Tibial nerve (tissue), 4 donors: Measurements from ENCODE around the gene PTPRD. TPM values are rescaled to one million over a fixed set of nuclear protein-coding genes. Genes with fewer than 3 reads are reported as not detected.

Experiments
- DNase-seq, 2 donors: peaks; one replicate each; pipeline ENCODE4 v3.0.0-alpha.2; 2019; ENCODE audit warnings: low spot score in 2 of 2
- H3K27ac ChIP-seq, 4 donors: fragments of 200-600 bp; sonication (generic) in 3 of 4; one replicate each; pipeline ENCODE4 v1.5.1; 2017 to 2019; ENCODE audit warnings: mild to moderate bottlenecking in 1 of 4
- H3K27me3 ChIP-seq, 2 donors: fragments of 200-600 bp; sonication (generic) in 1 of 2; one replicate each; pipeline versions ENCODE4 v1.5.1 to v1.6.0; 2017 to 2019
- H3K36me3 ChIP-seq, 3 donors: fragments of 200-600 bp; sonication (generic); one replicate each; pipeline ENCODE4 v1.5.1; 2018 to 2019
- H3K4me1 ChIP-seq, 4 donors: fragments of 200-600 bp; sonication (generic) in 3 of 4; one replicate each; pipeline ENCODE4 v1.5.1; 2017 to 2019
- H3K4me3 ChIP-seq, 4 donors: fragments of 200-600 bp; sonication (generic) in 3 of 4; one replicate each; pipeline ENCODE4 v1.5.1; 2017 to 2019; ENCODE audit warnings: mild to moderate bottlenecking in 1 of 4, moderate library complexity in 1 of 4
- H3K9me3 ChIP-seq, 4 donors: fragments of 200-600 bp; sonication (generic) in 3 of 4; one replicate each; pipeline ENCODE4 v1.5.1; 2017 to 2019
- CTCF ChIP-seq, 5 experiments: fragments of 200-600 bp in 3 of 5; fragments of 450-650 bp in 2 of 5; sonication (generic) in 3 of 5; IDR thresholded peaks; one replicate each; pipeline ENCODE4 v1.5.1; 2016 to 2019; ENCODE audit warnings: antibody characterized with exemption in 5 of 5, mild to moderate bottlenecking in 3 of 5, moderate library complexity in 2 of 5
- EP300 ChIP-seq, 2 donors: sonication (generic); formaldehyde crosslinking; IDR thresholded peaks; one replicate each; pipeline ENCODE4 v1.6.1; 2017; ENCODE audit warnings: antibody characterized with exemption in 2 of 2, mild to moderate bottlenecking in 1 of 2
- POLR2A ChIP-seq, 2 donors: fragments of 450-650 bp; IDR thresholded peaks; one replicate each; pipeline ENCODE4 v1.6.1; 2017; ENCODE audit warnings: antibody characterized with exemption in 2 of 2, mild to moderate bottlenecking in 2 of 2, moderate library complexity in 2 of 2
- WGBS, 2 donors: methylation state at CpG; one replicate each; pipeline ENCODE4 v1.1.5; 2018; 5-methylcytosine and 5-hydroxymethylcytosine counted together
- total RNA-seq, 4 donors: library from RNA; depleted of rRNA; stranded (reverse); fragments of >200 nt; gene quantifications; one replicate each; pipeline ENCODE4 v1.1.0, GENCODE V29; 2016

PTPRD gene
- total RNA-seq, 4 donors from 2014 or later, result 1.7 to 13.2 (median 5.1) TPM

- no peak for DNase-seq
- no peak overlapping the region for H3K4me3 ChIP-seq
- H3K27ac ChIP-seq, result no peak overlapping the region
- WGBS, 2 donors, result 49 to 62% methylated on average over 4 of the region's 4 CpGs
- H3K4me1 ChIP-seq, result no peaks in the 10 kb centered on the region
- no peaks in the 10 kb centered on the region for H3K9me3 ChIP-seq
- H3K36me3 ChIP-seq, result no peaks in the 10 kb centered on the region
- H3K27me3 ChIP-seq, result no peaks in the 10 kb centered on the region
- TF ChIP-seq EP300 (IDR thresholded peaks at IDR 0.05) (no peak), POLR2A (IDR thresholded peaks at IDR 0.05) (no peak), CTCF (IDR thresholded peaks at IDR 0.05) (no peak)
Observed at GRCh38 chr9:8337834-8338766, 2274.7 kb downstream of the PTPRD start.

- no peaks in the 10 kb centered on the region for H3K4me1 ChIP-seq
- H3K9me3 ChIP-seq, result no peaks in the 10 kb centered on the region
- TF ChIP-seq POLR2A (IDR thresholded peaks at IDR 0.05) (no peak), CTCF (IDR thresholded peaks at IDR 0.05) (no peak), EP300 (IDR thresholded peaks at IDR 0.05) (no peak)
- H3K4me3 ChIP-seq, result no peak overlapping the region
- H3K36me3 ChIP-seq, result no peaks in the 10 kb centered on the region
- H3K27ac ChIP-seq, result no peak overlapping the region
- no peaks in the 10 kb centered on the region for H3K27me3 ChIP-seq
- no peak for DNase-seq
- 83 to 93% methylated on average over 2 of the region's 2 CpGs for WGBS, 2 donors
Observed at GRCh38 chr9:8332871-8333270, 2279.9 kb downstream of the PTPRD start.

GRCh38 chr9:8332331-8332650 is 2280.5 kb downstream of the PTPRD start:
- WGBS, 2 donors, result 71 to 78% methylated on average over 2 of the region's 2 CpGs
- H3K27ac ChIP-seq, result no peak overlapping the region

GRCh38 chr9:8331507-8332330 is 2281.1 kb downstream of the PTPRD start:
- H3K4me3 ChIP-seq, result no peak overlapping the region
- H3K4me1 ChIP-seq, result no peaks in the 10 kb centered on the region
- no peaks in the 10 kb centered on the region for H3K36me3 ChIP-seq
- H3K27ac ChIP-seq, result no peak overlapping the region
- TF ChIP-seq EP300 (IDR thresholded peaks at IDR 0.05) (no peak), CTCF (IDR thresholded peaks at IDR 0.05) (no peak), POLR2A (IDR thresholded peaks at IDR 0.05) (no peak)
- no peak for DNase-seq
- H3K27me3 ChIP-seq, result no peaks in the 10 kb centered on the region
- no peaks in the 10 kb centered on the region for H3K9me3 ChIP-seq
- 84 to 85% methylated on average over 15 of the region's 15 CpGs for WGBS, 2 donors

More at GRCh38 chr9:8332331-8332650, 2280.5 kb downstream of the PTPRD start:
- Histone ChIP-seq H3K27me3 (no peaks in the 10 kb centered on the region), H3K4me3 (no peak overlapping the region), H3K36me3 (no peaks in the 10 kb centered on the region), H3K9me3 (no peaks in the 10 kb centered on the region), H3K4me1 (no peaks in the 10 kb centered on the region)
- no peak for TF ChIP-seq EP300 (IDR thresholded peaks at IDR 0.05)
- DNase-seq, result no peak

DNA sequence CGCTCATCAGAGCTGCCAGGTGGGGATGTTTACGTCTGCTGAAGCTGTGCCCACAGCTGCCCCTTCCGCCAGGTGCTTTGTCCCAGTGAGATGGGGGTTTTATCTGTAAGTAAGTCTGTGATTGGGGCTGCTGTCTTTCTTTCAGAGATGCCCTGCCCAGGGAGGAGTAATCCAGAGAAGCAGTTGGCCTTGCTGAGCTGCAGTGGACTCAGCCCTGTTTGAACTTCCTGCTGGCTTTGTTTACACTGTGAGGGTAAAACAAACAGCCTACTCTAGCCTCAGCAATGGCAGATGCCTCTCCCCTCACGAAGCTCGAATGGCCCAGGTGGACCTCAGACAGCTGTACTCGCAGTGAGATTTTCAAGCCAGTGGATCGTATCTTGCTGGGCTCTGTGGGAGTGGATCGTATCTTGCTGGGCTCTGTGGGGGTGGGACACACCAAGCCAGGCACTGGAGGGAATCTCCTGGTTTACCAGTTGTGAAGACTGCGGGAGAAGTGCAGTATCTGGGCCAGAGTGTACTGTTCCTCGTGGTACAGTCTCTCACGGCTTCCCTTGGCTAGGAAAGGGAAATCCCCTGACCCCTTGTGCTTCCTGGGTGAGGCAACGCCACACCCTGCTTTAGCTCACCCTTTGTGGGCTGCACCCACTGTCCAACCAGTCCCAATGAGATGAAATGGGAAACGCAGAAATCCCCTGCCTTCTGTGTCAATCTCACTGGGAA is 2283.1 kb downstream of the PTPRD start:
- no peak for TF ChIP-seq CTCF (IDR thresholded peaks at IDR 0.05)
- no peak for TF ChIP-seq POLR2A (IDR thresholded peaks at IDR 0.05)
- TF ChIP-seq EP300 (IDR thresholded peaks at IDR 0.05), result no peak
- no peak overlapping the region for H3K27ac ChIP-seq
- H3K9me3 ChIP-seq, result no peaks in the 10 kb centered on the region
- no peak for DNase-seq
- no peaks in the 10 kb centered on the region for H3K36me3 ChIP-seq
- H3K4me1 ChIP-seq, result no peaks in the 10 kb centered on the region
- H3K4me3 ChIP-seq, result no peak overlapping the region
- no peaks in the 10 kb centered on the region for H3K27me3 ChIP-seq
- 71 to 83% methylated on average over 7 to 12 of the region's 13 CpGs for WGBS, 2 donors
